Ovary (tissue), 3 donors: ENCODE measurements around the gene DCHS2.

Experiments
- CTCF ChIP-seq, 3 donors: fragments of 450-650 bp in 2 of 3; fragments of 200-600 bp in 1 of 3; IDR thresholded peaks; one replicate each; pipeline versions ENCODE4 v1.5.1 to v1.8.0; 2016 to 2022; ENCODE audit warnings: antibody characterized with exemption in 3 of 3, mild to moderate bottlenecking in 1 of 3
- EP300 ChIP-seq: sonication (generic); formaldehyde crosslinking; IDR thresholded peaks from one replicate; pipeline ENCODE4 v1.6.1; 2017; ENCODE audit warnings: antibody characterized with exemption
- POLR2A ChIP-seq: fragments of 450-650 bp; IDR thresholded peaks from one replicate; pipeline ENCODE4 v1.6.1; 2017; ENCODE audit warnings: antibody characterized with exemption, mild to moderate bottlenecking, moderate library complexity
- donor health status: DM: no; HTN: no; CAD: no.

GRCh38 chr4:154348657-154349056 is 142.9 kb downstream of the DCHS2 start:
- no peak for TF ChIP-seq POLR2A
- no peak for TF ChIP-seq CTCF (IDR thresholded peaks at IDR 0.05)
- no peak for TF ChIP-seq EP300
